Activated CD4-positive, alpha-beta T cell treated with anti-CD3 and anti-CD28 coated beads, Interleukin-2, amount 10 ng/mL, durations not matched to agents 24 days and 14 days (primary cell): ENCODE measurements around the gene PDE5A. TPM values are rescaled to one million over a fixed set of nuclear protein-coding genes. Genes with fewer than 3 reads are reported as not detected.

Experiments used
- DNase-seq: peaks from one replicate; pipeline ENCODE4 v3.0.0; 2022
- H3K27ac Mint-ChIP-seq: one replicate; pipeline ENCODE4 v1.8.0; 2022; ENCODE audit warnings: mild to moderate bottlenecking, mixed read lengths
- H3K27me3 Mint-ChIP-seq: one replicate; pipeline ENCODE4 v1.8.0; 2022; ENCODE audit warnings: mixed read lengths
- H3K36me3 Mint-ChIP-seq: one replicate; pipeline ENCODE4 v1.8.0; 2022; ENCODE audit warnings: low read depth, mild to moderate bottlenecking, mixed read lengths
- H3K4me1 Mint-ChIP-seq: one replicate; pipeline ENCODE4 v1.8.0; 2021; ENCODE audit warnings: mixed read lengths
- H3K4me3 Mint-ChIP-seq: one replicate; pipeline ENCODE4 v1.8.0; 2022; ENCODE audit warnings: mild to moderate bottlenecking, moderate library complexity, mixed read lengths
- H3K9me3 Mint-ChIP-seq: one replicate; pipeline ENCODE4 v1.8.0; 2021; ENCODE audit warnings: mixed read lengths
- intact Hi-C: fragments of 100-400 bp; cut with micrococcal nuclease; formaldehyde crosslinking; loops from one replicate; pipeline ENCODE4 v1.15.1; 2023
- total RNA-seq: library from RNA; stranded (reverse); gene quantifications from 2 replicates; pipeline ENCODE4 v1.2.3, GENCODE V29; 2022

The PDE5A gene
- total RNA-seq, 1 donor from 2014 or later = not detected

DNA sequence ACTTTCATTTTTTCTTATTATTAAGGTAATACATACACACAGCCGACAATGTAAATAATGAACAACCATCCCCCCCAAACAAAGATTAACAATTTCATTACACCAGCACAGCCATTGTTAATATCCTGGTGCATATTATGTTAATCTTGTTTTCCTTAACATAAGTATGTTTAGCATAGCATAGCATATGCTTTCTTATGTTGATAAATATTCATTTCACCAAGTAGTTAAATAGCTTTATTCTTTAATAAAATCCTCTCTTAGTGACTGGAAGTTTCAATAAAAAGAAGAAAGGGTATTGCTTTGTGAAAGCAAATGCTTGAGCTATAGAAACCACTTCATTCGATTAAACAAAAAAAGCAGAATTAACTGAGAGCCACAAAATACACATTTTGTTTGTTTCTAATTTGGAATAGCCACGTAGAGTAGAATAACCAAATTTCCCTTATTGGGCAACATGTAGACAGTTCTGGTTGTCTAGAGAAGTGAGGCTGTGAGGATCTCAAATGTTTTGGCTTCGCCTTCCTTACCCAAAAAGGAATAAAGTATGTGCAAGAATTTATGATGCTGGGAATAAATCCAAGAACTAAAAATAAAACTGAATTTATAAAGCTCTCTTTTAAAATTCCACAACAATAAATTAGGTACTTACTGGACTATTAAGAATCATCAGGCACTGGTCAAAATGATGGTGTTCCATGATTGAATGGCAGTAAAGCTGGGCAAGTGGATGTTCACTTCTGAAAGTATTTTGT lies 118.0 kb downstream of the PDE5A start:
- Mint-ChIP-seq H3K4me1 (no peaks in the 10 kb centered on the region), H3K36me3 (peaks cover 19% of the 10 kb centered on the region), H3K27ac (no peak overlapping the region), H3K4me3 (no peak overlapping the region), H3K27me3 (no peaks in the 10 kb centered on the region), H3K9me3 (no peaks in the 10 kb centered on the region)
- intact Hi-C loops = no loop called here
- DNase-seq = no peak

GRCh38 chr4:119508281-119508680 lies 120.3 kb downstream of the PDE5A start:
- no peak for DNase-seq
- Mint-ChIP-seq H3K36me3 (peaks cover 22% of the 10 kb centered on the region), H3K4me1 (no peaks in the 10 kb centered on the region), H3K27me3 (no peaks in the 10 kb centered on the region), H3K4me3 (no peak overlapping the region), H3K9me3 (no peaks in the 10 kb centered on the region), H3K27ac (no peak overlapping the region)
- intact Hi-C loops = no loop called here

- Mint-ChIP-seq H3K27me3 (no peaks in the 10 kb centered on the region), H3K4me1 (no peaks in the 10 kb centered on the region), H3K4me3 (no peak overlapping the region), H3K9me3 (no peaks in the 10 kb centered on the region), H3K27ac (no peak overlapping the region), H3K36me3 (peaks cover 14% of the 10 kb centered on the region)
- intact Hi-C loops = no loop called here
- DNase-seq = no peak
Measured at GRCh38 chr4:119506806-119507205, 121.8 kb downstream of the PDE5A start.

- Mint-ChIP-seq H3K4me1 (no peaks in the 10 kb centered on the region), H3K9me3 (no peaks in the 10 kb centered on the region), H3K27ac (no peak overlapping the region), H3K27me3 (no peaks in the 10 kb centered on the region), H3K36me3 (peaks cover 24% of the 10 kb centered on the region), H3K4me3 (no peak overlapping the region)
- intact Hi-C loops = no loop called here
- DNase-seq = no peak
Measured at GRCh38 chr4:119504616-119505015, 124.0 kb downstream of the PDE5A start.

DNA sequence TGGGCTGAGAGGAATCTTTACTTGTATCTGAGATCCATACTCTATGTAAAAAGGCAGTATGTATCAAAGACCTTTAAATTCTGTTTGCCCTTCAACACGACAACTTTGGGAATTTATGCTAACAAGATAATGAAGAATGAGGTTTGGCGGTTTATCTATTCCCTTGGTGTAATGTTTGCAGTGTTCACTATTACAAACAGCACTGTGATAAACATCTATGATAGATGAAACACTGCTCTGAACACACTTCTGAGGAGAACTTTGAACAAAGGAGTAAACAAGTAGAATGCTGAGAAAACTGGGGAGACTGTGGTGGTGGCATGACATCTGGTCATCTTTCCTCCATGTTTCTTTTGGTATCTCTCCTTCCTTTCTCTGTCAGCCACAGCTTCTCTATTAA lies 126.9 kb downstream of the PDE5A start:
- intact Hi-C loops = no loop called here
- Mint-ChIP-seq H3K27ac (no peak overlapping the region), H3K27me3 (no peaks in the 10 kb centered on the region), H3K36me3 (peaks cover 23% of the 10 kb centered on the region), H3K4me1 (peaks cover 4% of the 10 kb centered on the region), H3K4me3 (no peak overlapping the region), H3K9me3 (no peaks in the 10 kb centered on the region)
- no peak for DNase-seq

- peaks cover 4% of the 10 kb centered on the region for H3K4me1 Mint-ChIP-seq
- H3K36me3 Mint-ChIP-seq = peaks cover 23% of the 10 kb centered on the region
- intact Hi-C loops = loop anchor here (10.0 kb wide), 1 partner anchor 184 kb away; no protein-coding TSS in a partner anchor
- no peaks in the 10 kb centered on the region for H3K27me3 Mint-ChIP-seq
- no peak for DNase-seq
- H3K9me3 Mint-ChIP-seq = no peaks in the 10 kb centered on the region
- H3K4me3 Mint-ChIP-seq = no peak overlapping the region
- no peak overlapping the region for H3K27ac Mint-ChIP-seq
Measured at GRCh38 chr4:119498527-119498926, 130.1 kb downstream of the PDE5A start.

GRCh38 chr4:119493886-119494285 lies 134.7 kb downstream of the PDE5A start:
- H3K9me3 Mint-ChIP-seq = no peaks in the 10 kb centered on the region
- DNase-seq = no peak
- H3K27me3 Mint-ChIP-seq = no peaks in the 10 kb centered on the region
- no peak overlapping the region for H3K27ac Mint-ChIP-seq
- intact Hi-C loops = loop anchor here (10.0 kb wide), 1 partner anchor 179 kb away; no protein-coding TSS in a partner anchor
- peaks cover 4% of the 10 kb centered on the region for H3K4me1 Mint-ChIP-seq
- H3K4me3 Mint-ChIP-seq = no peak overlapping the region
- peaks cover 11% of the 10 kb centered on the region for H3K36me3 Mint-ChIP-seq

- H3K4me1 Mint-ChIP-seq = peaks cover under 1% of the 10 kb centered on the region
- peaks cover 11% of the 10 kb centered on the region for H3K36me3 Mint-ChIP-seq
Measured at GRCh38 chr4:119493419-119493818, 135.2 kb downstream of the PDE5A start.

DNA sequence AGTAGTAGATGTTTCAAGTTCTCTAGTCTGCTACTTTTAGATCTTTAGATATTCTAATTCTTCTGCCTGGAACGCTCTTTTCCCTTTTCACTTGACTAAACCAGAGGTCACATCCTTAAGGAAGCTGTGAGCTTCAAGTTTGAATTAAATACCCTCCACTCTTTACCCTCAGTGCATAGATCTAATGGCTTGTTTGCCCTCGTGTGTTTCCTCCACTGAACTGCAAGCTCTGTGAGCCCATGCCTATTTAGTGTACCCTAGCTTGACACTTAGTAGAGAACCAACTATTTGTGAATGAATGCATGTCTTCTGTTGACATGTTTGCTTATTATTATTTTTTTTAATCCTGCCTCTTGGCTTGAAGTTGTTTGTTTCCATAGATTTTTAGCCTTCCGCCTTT lies 138.3 kb downstream of the PDE5A start:
- peaks cover 3% of the 10 kb centered on the region for H3K9me3 Mint-ChIP-seq
- no peak overlapping the region for H3K27ac Mint-ChIP-seq
- no peak overlapping the region for H3K4me3 Mint-ChIP-seq

More at GRCh38 chr4:119493419-119493818, 135.2 kb downstream of the PDE5A start:
- Mint-ChIP-seq H3K27ac (no peak overlapping the region), H3K27me3 (no peaks in the 10 kb centered on the region), H3K9me3 (no peaks in the 10 kb centered on the region), H3K4me3 (no peak overlapping the region)
- intact Hi-C loops = loop anchor here (10.0 kb wide), 1 partner anchor 179 kb away; no protein-coding TSS in a partner anchor
- no peak for DNase-seq

DNA sequence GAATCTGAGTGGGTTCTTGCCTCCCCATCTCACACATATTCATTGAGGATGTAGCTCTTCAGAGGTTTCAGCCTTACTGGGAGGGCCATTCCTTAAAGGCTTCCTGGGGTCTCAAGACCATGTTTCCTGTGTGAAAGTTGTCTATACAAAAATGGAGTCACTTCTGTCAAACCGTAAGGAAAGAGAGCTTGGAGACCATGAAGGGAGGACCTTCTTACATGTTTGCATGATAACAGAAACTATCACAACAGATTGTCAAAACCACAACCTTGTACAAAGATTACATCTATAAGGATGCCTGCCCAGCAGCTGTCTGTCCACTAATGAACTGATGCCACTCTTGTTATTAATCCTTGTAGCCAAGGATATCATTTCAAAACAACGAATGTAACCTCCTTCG lies 139.3 kb downstream of the PDE5A start:
- H3K9me3 Mint-ChIP-seq = peaks cover 8% of the 10 kb centered on the region
- no peaks in the 10 kb centered on the region for H3K27me3 Mint-ChIP-seq
- intact Hi-C loops = no loop called here
- peaks cover 8% of the 10 kb centered on the region for H3K36me3 Mint-ChIP-seq
- no peaks in the 10 kb centered on the region for H3K4me1 Mint-ChIP-seq
- no peak overlapping the region for H3K4me3 Mint-ChIP-seq
- DNase-seq = no peak
- H3K27ac Mint-ChIP-seq = no peak overlapping the region

More for the DNA sequence above, 138.3 kb downstream of the PDE5A start:
- peaks cover 3% of the 10 kb centered on the region for H3K36me3 Mint-ChIP-seq
- H3K27me3 Mint-ChIP-seq = no peaks in the 10 kb centered on the region
- intact Hi-C loops = loop anchor here (10.0 kb wide), 1 partner anchor 176 kb away; no protein-coding TSS in a partner anchor
- no peaks in the 10 kb centered on the region for H3K4me1 Mint-ChIP-seq
- DNase-seq = no peak

GRCh38 chr4:119480331-119480730 lies 148.3 kb downstream of the PDE5A start:
- Mint-ChIP-seq H3K9me3 (peaks cover 23% of the 10 kb centered on the region), H3K27ac (no peak overlapping the region), H3K36me3 (peaks cover 56% of the 10 kb centered on the region), H3K27me3 (no peaks in the 10 kb centered on the region), H3K4me3 (no peak overlapping the region), H3K4me1 (no peaks in the 10 kb centered on the region)
- intact Hi-C loops = no loop called here
- DNase-seq = no peak

- Mint-ChIP-seq H3K27me3 (no peaks in the 10 kb centered on the region), H3K27ac (no peak overlapping the region), H3K9me3 (peaks cover 21% of the 10 kb centered on the region), H3K36me3 (peaks cover 59% of the 10 kb centered on the region), H3K4me1 (no peaks in the 10 kb centered on the region), H3K4me3 (no peak overlapping the region)
- DNase-seq = no peak
- intact Hi-C loops = no loop called here
Measured at GRCh38 chr4:119479835-119480234, 148.8 kb downstream of the PDE5A start.

DNA sequence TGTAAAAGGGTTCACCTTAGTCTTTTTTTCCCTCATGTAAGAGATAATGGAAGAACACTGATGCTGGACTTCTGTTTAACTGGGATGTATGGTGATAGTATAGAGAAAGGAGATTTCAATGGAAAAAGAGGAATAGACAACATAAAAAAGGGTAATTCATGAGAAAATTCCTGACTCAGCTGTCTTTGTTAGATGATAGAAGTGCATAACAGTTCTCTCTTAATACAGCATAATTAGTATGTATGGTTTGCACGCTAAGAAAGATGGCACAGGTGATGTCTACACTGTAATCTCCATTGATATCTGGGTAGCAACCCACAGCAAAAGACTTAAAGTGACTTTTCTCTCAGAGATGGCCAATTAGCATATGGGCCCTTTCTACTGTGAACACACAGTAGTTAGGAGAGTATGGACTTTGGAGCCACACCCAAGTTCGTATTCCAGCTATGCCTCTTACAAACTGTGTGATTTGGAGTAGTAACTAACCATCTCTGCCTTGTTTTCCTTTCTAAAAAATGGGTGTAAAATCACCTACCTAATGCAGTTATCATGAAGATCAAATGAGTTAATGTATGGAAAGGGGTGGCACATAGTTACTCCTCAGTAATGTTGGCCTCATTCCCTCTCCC lies 149.3 kb downstream of the PDE5A start:
- Mint-ChIP-seq H3K9me3 (peaks cover 18% of the 10 kb centered on the region), H3K27ac (no peak overlapping the region), H3K4me1 (no peaks in the 10 kb centered on the region), H3K36me3 (peaks cover 57% of the 10 kb centered on the region), H3K4me3 (no peak overlapping the region), H3K27me3 (no peaks in the 10 kb centered on the region)
- intact Hi-C loops = no loop called here
- no peak for DNase-seq

DNA sequence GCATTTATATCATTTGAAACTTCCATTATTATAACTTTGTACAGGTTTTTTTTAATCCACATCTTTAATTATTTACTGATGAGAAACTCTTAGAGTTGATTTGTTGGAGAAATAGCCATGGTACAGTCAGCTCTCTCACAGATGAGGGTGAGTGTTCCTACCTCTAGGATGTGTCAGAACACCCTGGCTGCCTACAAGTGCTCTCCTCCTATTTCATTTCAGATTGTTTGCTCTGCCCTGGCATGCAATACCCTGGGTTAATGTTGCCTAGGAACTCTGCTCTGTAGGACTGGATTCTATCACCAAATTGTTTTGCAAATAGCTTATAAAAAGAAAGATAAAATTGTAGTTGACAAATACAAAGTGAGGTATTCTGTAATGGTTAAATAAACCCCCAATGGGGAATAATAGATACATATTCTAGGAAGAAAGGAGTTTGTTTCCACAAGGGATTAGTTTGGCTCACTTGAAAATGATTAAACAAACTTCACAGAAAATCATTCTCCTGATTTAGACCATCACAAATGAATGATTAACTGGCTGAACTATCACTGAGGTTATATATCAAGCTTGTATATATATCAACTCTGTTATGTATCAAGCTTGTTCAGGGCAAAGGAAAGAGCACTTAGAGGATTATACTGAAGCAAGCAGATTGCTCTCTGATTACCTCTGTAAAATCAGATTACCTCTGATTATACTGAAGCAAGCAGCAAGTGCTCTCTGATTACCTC lies 150.0 kb downstream of the PDE5A start:
- Mint-ChIP-seq H3K9me3 (peaks cover 15% of the 10 kb centered on the region), H3K36me3 (peaks cover 53% of the 10 kb centered on the region), H3K4me3 (no peak overlapping the region), H3K27ac (no peak overlapping the region), H3K27me3 (no peaks in the 10 kb centered on the region), H3K4me1 (no peaks in the 10 kb centered on the region)
- intact Hi-C loops = no loop called here
- DNase-seq = no peak
